Measurements from ENCODE around the gene GPR162.

DNA sequence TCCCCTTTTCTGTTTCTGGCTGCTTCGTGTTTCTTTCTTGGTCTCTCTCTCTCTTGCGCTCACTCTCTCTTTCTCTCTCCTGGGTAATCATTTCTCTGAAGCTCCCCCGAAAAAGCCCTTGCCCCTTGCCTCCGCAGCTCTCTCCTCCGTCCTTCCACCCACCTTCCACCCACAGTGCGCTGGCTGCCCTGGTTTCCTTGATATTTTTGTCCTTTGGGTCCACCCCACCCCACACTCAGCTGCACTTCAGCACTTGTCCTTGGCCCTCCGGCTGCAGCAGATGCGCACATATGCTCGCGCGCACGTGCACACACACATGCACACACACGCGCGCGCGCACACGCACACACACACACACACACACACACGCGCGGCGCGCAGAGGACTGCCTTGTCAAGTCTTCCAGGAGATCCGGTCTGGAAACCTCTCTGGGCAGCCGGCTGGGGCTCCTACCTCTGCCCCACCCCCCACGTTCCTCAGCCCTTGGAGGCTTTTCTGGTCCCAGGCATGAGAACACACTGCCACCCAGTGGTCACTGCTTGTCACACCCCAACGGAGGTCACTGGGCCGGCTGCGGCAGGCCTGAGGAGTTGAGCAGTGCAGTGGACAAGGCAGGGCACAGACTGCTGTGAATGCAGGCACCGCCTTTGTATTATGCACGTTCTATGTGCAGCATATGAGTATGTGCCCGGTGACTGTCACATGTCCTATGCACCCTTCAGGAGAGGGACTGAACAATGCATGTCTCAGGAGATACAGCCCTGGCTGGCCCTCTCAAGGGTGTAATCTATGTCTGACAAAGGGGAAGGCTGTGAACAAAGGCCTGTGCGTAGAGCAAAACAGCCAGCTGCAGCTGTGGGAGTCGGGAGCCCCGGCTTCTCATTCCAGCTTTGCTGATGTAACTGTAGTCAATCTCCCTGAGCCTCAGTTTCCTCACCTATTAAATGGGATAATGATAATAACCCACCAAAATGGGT lies 42.8 kb upstream of the GPR162 start:
- TF ChIP-seq, protein P1, sequence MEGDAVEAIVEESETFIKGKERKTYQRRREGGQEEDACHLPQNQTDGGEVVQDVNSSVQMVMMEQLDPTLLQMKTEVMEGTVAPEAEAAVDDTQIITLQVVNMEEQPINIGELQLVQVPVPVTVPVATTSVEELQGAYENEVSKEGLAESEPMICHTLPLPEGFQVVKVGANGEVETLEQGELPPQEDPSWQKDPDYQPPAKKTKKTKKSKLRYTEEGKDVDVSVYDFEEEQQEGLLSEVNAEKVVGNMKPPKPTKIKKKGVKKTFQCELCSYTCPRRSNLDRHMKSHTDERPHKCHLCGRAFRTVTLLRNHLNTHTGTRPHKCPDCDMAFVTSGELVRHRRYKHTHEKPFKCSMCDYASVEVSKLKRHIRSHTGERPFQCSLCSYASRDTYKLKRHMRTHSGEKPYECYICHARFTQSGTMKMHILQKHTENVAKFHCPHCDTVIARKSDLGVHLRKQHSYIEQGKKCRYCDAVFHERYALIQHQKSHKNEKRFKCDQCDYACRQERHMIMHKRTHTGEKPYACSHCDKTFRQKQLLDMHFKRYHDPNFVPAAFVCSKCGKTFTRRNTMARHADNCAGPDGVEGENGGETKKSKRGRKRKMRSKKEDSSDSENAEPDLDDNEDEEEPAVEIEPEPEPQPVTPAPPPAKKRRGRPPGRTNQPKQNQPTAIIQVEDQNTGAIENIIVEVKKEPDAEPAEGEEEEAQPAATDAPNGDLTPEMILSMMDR (IDR thresholded peaks at IDR 0.05; ENCODE audit: poor library complexity, severe bottlenecking): peak; percentile 99
- TF ChIP-seq EZH2 (IDR thresholded peaks at IDR 0.05; ENCODE audit: borderline replicate concordance, insufficient read depth, low read length, poor library complexity, severe bottlenecking) (no peak), EP300 (conservative IDR thresholded peaks at IDR 0.05; ENCODE audit: poor library complexity, severe bottlenecking) (peak; percentile 73), TAF1 (IDR thresholded peaks at IDR 0.05; ENCODE audit: low read depth) (peak; percentile 51), POLR2AphosphoS5 (IDR thresholded peaks at IDR 0.05) (no peak), SMC3 (conservative IDR thresholded peaks at IDR 0.05; ENCODE audit: poor library complexity) (peak; percentile 98)

Data from neural cell (in vitro differentiated cells).